GM19238 (cell line): ENCODE measurements around the gene CPLX4.

Experiments used
- DNase-seq: peaks from one replicate; pipeline ENCODE4 v3.0.0; 2011; ENCODE audit warnings: low spot score; ENCODE audit not compliant: insufficient read length

Gene CPLX4

DNA sequence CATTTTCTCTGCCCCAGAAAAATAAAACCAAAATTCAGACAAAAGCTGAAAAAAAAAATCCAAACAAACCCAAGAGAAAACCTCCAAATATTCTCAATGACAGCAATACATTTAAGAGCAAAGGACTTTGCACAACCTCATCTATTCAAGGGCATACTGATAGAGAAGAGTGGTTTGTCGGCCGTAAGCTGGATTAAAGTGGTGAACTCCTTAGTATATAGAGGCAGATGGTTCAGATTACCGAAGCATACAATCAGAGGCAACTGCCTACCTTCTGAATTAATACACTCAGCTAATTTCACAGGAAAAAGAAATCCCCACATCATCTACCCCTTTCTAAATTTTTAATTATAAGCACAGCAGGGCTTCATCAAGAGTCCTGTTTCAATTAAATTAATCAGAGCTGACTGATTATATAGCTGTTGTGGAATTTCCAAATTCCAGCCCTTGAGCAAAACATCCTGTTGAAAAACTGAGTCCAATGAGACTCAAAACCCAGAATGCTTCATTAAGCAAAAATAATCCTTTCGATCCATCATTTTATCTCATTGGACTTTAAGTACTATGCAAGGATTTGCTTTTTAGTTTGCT lies at the start of gene CPLX4:
CPLX4 (minus strand) TSS at position 190 of the 591 bp plus-strand sequence; CDS start at position 3, 187 bp downstream.
- DNase-seq = no peak

GRCh38 chr18:59360381-59360780 lies 41.9 kb upstream of the CPLX4 start:
- DNase-seq = no peak

DNA sequence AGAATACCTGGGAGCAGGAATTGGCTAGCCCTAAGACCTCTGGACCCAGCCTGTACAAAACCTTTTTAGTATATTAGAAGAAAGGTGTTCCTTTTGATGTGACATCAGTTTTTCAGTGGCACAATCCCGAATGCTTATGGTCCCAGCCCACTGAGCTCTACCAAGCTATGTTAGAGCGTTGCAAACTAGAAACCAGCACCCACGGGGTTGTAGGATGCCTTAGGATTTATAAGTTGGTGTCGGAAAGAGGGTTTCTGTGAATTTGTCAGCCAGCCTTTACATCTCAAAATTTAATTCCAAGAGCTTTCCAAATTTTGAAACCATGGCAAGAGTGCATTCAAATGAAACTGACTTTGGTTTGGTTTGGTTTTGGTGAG lies 41.1 kb upstream of the CPLX4 start:
- no peak for DNase-seq

DNA sequence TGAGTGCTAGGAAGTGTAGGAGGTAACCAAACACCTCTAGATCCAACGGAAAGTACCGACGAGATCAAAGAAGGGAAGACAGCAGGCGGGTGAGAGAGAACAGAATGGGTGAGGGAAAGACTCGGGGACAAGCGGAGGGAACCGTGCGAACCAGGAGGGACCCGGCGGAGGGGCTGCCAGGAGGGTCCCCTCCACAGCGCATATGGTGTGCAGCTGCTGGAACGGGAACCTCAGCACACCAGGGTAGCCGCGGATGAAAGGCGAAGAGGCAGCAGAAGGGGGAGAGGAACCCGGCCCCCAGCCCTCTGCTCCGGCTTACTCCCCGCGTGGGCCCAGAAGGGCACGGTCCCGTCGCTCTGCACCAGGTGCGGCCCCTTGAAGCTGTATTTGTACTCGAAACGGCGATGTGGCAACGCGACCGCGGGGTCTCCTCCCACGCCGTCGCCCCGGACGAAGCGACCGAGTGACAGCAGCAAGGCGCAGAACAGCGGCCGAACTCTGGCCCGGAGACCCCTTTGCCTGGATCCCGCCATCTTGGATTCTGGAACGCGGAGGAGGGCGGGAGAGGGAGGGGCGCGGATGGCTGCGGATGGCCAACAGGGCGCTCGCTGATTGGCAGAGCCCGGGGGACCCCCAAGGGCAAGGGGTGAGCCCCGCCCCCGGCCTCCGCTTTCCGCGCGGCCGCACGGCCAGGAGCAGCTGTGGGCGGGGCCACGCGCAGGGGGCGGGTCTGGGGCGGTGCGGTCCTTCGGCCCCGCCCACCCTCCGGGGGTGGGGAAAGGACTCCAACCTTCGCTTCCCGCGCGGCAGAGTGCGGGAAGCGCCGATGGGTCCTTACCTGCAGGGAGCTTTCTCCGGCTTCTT lies 40.5 kb upstream of the CPLX4 start, which contains the start of gene LMAN1:
LMAN1 (minus strand) TSS at position 554 of the 864 bp plus-strand sequence; CDS start at position 533, 21 bp downstream.
- peak; percentile 91 for DNase-seq

DNA sequence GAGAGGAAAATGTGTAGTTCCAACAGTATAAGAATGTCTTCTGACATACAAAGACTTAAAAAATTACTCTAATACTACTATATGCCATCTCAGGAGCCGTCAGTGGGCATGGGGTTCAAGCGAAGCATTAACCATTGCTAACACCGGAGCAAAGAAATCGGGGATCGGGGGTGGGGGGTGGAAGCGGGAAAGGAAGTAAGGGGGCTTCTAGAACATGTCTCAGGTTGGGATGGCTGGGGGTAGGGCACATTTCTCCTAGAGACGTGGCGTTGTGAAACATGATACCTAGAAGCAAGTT lies 39.9 kb upstream of the CPLX4 start:
- no peak for DNase-seq

- no peak for DNase-seq
Observed at GRCh38 chr18:59357928-59358327, 39.5 kb upstream of the CPLX4 start.

DNA sequence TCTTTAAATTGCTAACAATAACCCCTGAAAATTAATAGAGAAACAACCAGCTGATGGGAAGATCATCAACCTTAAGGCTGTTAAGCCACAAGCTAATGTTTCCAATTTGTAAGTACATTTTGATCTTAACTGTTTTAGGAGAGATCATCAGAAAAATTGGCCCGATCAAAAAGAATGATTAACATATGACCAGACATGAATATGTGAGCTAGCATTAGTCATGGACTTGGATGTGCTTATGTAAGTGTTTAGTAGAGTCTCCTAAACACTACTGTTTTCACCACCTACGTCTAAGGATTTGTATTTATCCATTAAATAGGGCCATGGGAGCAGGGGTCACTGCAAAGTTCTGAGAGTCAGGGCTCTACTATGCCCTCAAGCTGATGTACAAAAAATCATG lies 36.3 kb upstream of the CPLX4 start:
- DNase-seq = no peak

GRCh38 chr18:59353079-59353680 lies 34.7 kb upstream of the CPLX4 start:
- no peak for DNase-seq

- no peak for DNase-seq
Observed at GRCh38 chr18:59352250-59352855, 33.9 kb upstream of the CPLX4 start.

GRCh38 chr18:59345556-59345955 lies 27.1 kb upstream of the CPLX4 start:
- DNase-seq = no peak

GRCh38 chr18:59344996-59345395 lies 26.5 kb upstream of the CPLX4 start:
- no peak for DNase-seq

- no peak for DNase-seq
Observed at GRCh38 chr18:59343926-59344325, 25.5 kb upstream of the CPLX4 start.

GRCh38 chr18:59340817-59341216 lies 22.4 kb upstream of the CPLX4 start:
- DNase-seq = no peak

- no peak for DNase-seq
Observed at GRCh38 chr18:59340312-59340711, 21.9 kb upstream of the CPLX4 start.

GRCh38 chr18:59332986-59333385 lies 14.5 kb upstream of the CPLX4 start:
- DNase-seq = no peak

DNA sequence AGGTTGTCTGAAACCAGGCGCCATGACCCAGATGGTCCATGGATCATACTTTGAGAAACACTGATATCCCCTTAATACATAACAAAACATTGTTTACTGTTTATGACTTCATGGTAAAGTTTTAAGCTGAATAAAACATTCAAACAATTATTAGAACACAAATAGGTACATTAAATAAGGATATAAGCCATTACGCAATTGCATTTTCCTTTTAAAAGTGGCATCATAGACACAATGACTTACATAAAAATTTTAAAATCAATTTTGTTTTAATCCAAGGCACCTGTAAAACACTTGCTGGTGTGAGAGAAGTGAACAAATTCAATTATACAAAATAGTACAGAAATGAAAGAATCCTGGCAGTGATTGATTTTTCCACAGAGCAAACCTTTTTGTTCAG lies 10.2 kb upstream of the CPLX4 start:
- no peak for DNase-seq

- no peak for DNase-seq
Observed at GRCh38 chr18:59325965-59326364, 7.5 kb upstream of the CPLX4 start.

- no peak for DNase-seq
Observed at GRCh38 chr18:59324623-59324971, 6.1 kb upstream of the CPLX4 start.

DNA sequence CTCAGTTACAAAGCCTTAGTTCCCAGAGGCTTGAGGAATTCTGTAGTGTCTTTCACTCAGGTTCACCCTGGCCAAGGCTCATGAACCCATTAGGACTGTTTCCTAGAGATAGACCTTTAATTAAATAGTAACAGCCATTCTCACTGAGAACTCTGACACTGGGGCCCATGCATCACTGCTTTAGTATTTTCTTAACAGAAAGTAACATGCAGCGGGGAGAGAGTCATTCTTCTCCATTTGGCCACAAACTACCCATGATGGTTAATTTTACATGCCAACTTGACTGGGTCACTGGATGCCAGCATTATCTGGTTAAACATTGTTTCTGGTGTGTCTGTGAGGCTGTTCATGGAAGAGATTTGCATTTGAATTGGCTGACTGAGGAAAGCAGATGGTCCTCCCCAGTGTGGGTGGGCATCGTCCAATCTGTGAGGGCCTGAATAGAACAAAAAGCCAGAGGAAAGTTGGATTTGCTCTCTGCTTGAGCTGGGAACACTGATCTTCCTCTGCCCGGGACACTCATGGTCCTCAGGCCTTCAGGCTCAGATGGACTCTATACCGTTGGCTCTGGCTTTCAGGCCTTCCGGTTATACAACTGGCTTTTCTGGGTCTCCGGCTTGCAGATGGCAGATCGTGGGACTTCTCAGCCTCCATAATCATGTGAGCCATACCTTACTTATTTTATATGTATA lies 5.6 kb upstream of the CPLX4 start:
- DNase-seq = no peak

GRCh38 chr18:59311631-59312030 lies 6.8 kb downstream of the CPLX4 start:
- no peak for DNase-seq

- no peak for DNase-seq
Observed at GRCh38 chr18:59308938-59309260, 9.6 kb downstream of the CPLX4 start.
